Placental epithelial cell (primary cell): ENCODE results near the gene ZNF524. TPM values are rescaled to one million over a fixed set of nuclear protein-coding genes. Genes with fewer than 3 reads are reported as not detected.

Source experiments
- total RNA-seq: library from RNA; depleted of rRNA; stranded (reverse); fragments of >200 nt; gene quantifications from 2 replicates; pipeline ENCODE4 v1.2.3, GENCODE V29; 2012

The ZNF524 gene
- total RNA-seq = 7.5 and 14.1 TPM in 2 replicates

GRCh38 chr19:55599842-55600661 lies at the start of gene ZNF524:
Gene ZNF524 (plus strand): TSS chr19:55600288. CDS start chr19:55602113, 1,825 bp downstream.

DNA sequence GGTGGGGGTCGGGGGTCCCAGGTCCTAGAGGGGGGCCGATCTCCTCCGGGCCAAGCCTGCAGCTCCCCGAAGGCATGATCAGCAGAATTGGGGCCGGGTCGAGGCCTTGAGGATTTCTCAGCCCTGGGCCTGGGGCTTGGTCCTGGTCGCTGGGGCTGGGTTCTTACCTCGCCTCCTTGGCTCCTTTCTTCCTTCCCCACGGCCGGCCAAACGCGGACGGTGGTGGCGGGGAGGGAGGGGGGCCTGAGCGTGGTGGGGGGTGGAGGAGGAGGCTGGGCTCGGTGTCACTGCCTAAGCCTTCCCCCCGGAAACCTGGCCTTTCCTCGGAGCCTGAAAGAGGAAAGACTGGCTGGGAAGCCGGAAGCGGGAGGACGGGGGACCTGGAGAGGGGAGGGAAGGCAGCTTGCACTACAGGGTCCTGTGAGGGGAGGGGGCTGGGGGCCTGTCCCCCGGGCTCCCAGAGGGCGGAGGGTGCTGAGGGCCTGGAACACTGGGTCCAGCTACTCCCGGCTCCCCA lies 19.4 kb upstream of the ZNF524 start, which contains the start of gene ZNF579:
Gene ZNF579, minus strand, starts transcription at position 221 of the 517 bp plus-strand sequence. CDS start 1,209 bp downstream, outside the sequence.

DNA sequence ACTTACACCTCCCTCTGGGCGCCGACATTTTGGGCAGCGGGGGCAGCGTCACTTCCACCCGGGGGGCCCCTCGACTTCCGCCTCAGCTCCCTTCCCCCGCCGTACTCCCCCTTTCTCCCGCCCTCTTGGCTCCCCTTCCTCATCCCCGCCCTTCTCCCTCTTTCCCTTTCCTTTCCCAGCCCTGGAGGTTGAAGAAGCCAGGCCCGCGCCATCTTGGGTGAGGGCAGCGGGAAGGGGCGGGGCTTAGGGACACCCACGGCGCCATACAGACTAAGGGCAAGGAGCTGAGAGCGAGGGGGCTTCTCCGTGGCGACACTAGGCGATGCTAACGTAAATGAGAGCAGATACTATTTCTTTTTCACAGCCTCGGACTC lies 633 bp upstream of the ZNF524 start, which contains the start of gene FIZ1:
Gene FIZ1, minus strand, starts transcription at position 50 of the 374 bp plus-strand sequence. CDS start 1,652 bp downstream, outside the sequence.

DNA sequence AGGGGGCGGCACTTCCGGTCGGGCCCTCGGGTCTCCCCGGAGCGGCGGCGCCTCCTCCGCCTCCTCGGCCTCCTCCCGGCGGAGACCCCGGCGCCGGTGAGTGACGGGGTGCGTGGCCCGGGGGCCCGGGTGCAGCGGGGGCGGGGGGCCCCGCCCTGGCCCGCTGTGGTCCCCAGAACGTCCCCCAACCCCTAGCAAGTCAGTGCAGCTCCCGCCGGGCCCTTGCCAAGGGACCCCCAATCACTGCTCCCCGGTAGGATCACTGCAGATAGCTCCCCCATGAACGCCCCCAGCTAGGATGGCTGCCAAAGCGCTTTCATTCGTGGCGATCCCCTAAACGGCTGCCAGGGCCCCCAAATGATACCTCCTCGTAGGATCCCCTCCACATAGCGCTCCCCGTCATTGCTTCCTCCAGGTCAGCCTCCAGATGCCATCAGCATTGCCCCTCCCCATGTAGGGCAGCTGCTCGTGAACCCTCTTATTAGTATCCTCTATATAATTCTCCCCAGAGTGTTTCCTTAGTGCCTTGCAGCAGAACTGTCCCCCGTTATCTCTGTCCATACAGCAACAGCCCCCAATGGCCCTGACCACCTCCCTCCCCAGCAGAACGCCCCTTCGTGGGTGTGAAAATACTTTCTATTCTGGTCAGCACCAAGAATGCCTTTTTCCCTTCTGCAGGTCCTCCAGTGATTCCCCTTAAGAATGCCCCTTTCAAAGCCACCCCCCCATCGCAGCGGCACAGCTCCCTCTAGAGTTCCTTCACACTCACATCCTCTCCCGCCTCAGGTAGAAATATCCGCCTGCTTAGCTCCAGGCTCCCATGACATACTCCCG lies 5.8 kb downstream of the ZNF524 start, which contains the start of gene ZNF865:
Gene ZNF865, plus strand, starts transcription at position 11 of the 834 bp plus-strand sequence. CDS start 7,972 bp downstream, outside the sequence.

DNA sequence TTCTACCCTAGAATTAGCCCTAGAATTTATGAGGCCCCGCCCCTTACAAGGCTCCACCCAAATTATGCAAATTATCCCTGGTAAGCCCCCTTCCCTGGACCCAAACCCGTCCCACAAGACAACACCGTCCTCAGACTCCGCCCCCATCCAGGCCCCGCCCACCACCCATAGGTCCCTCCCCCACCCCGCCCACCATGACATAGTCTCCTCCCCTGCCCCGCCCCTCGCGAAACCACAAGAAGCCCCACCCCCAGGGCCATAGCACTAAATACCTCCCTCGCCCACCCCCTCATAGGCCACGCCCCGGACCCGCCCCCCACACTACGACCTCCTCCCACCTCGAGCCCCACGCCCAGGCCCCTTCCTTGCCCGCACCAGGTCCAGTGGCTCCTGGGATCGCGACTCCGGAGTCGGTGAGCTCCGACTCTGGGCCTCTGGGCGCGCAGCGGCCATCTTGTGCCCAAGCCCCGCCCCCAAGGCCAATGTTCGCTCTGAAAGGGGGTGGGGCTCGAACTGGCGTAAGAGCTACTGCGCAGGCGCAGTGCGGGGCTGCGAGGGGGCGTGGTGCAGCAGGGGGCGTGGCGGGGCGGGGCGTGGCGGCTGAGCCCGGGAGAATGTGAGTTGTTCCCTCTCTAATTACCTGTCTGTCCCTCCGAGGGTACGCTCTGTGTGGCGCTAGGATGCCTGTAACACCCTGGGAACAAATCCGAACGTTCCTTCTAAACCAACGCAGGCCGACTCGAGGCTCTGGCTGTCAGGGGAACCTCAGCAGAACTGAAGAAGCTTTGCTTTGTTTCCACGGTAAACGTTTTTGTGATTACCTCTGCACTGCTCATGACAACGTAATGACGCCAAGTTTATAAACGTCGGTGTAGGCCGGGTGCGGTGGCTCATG lies 24.3 kb downstream of the ZNF524 start, which contains the start of gene ZNF784:
Gene ZNF784, minus strand, starts transcription at position 458 of the 895 bp plus-strand sequence. Its CDS starts 5 bp downstream, at position 453.

DNA sequence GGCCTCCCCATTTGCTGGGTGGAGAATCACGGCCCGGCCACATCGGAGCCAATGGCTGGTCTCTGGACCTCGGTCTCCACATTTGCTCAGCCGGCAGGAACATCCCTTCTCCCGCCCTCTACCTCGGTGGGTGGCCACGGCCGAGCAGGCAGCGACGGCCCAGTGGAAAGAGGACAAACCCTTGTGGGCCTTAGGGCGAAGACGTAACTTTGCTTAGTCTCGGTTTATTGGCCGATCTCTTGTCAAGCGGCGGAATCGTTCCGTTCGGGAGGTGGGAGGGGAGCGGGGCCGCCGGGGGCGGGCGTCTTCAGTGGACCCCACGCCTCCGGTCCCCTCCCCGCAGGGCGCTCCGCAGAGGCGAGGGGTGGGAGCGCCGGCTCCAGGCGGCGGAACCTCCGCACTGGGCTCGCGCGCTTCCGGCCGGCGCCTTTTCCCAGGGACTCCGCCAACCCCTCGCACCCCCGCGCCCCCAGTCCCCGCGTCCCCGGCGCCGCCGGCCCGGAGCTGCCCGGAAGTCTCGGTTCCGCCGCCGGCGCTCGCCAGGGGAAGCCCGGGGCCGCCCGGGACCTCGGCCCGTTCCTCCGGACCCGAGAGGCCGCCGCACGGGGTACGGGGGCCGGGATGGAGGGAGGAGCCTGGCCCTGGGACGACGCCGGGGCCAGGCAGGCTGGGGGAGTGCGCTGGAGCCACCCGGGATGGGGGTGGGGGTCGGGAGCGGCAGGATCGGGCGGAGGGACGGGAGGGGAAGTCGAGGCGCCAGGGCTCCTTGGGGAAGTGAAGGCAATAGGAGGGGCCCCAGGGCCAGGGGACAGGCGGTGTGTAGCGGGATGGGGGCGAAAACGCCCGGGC lies 40.7 kb downstream of the ZNF524 start, which contains the start of gene ZNF580:
Gene ZNF580, plus strand, starts transcription at position 426 of the 849 bp plus-strand sequence. CDS start 1,507 bp downstream, outside the sequence.

DNA sequence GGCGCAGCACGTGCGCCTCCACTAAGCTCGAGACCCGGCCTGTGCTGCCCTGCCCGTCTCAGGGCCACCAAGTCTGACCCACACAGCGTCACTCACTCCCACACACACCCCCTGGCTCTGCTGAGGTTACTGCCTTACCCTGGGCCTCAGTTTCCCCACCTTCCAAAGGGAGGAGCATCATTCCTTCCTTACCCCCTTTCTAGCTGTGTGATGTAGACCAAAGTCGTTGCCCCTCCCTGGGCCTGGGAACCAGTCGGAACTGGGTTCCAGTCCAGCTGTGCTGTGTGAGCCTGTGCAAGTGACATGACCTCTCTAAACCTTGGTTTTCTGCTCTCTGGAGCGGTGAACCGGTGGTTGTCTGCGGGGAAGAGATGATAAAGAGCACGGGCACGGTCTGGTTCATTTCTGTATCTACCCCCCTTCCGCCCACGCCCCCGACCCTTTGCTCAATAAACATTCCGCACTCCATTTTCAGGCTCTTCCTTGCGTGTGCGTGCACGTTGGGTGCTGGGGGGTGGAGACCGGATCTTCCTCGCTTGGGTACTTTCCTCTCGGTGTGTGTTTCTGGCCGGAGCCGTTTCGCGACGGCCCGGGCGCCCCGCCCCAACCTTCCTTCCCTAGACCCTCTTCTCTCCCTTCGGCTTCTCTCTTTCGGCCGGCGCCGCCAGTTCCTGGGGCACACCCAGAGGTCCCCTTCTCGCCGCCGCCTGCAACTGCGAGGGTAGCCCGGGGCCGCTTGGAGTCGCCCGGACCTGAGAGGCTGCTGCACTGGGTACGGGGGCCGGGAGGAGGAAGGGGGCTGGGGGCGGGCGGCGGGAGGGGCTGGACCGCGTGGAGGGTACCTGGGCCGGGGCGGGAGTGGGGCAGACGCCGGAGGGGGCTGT lies 43.2 kb downstream of the ZNF524 start, which contains the start of gene ZNF581:
Gene ZNF581, plus strand, starts transcription at position 647 of the 884 bp plus-strand sequence. CDS start 923 bp downstream, outside the sequence.

DNA sequence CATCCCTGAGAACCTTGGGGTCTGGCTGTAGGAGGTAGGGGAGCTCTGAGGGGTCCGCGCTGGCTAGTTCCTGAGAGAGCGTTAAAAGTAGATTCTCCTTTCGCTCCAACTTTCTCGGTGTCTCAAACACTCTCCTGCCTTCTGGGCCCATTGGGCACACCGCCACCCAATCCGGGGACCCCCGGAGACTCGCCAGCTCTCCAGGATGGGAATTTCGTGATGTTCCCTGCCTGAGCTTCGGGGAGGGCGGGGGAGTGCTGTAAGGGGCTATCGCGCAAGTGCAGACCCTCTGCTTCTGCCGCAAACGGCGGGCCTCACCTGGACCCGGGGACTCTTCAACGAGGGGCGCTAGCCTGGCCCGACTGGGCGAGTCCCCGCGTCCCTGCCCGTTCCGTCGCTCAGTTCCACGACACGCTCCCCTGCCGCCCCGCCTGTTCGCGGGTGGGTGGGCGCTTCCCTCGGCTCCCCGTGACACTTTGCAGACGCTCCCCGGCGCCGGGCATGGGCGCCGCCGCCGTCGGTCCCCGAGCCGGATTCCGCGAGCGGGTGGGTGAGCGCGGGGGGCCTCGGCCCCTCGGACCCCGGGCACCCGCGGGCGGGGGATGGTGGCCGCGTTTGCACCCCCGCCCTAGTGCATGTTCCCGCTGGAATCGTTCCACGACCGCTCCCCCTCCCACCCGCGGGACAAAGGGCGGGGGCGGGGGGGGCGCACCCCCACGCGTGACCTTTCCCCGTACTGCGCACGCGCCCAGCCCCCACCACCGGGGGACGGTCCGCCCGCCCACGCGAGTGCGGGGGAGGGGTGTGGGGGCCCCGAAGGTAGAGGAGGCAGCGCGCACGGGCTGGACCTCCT lies 47.9 kb downstream of the ZNF524 start, which contains the start of gene CCDC106:
Gene CCDC106, plus strand, starts transcription at position 481 of the 853 bp plus-strand sequence. CDS start 835 bp downstream, outside the sequence.

Other genes starting within 250 kb of the ZNF524 start
- 0.11 and 0.79 TPM in 2 replicates for gene COX6B2, start 245.6 kb upstream of the ZNF524 start, total RNA-seq
- 0.39 TPM in 1 of 2 replicates, not detected in the other for gene GARIN5B, start 237.0 kb upstream of the ZNF524 start, total RNA-seq
- gene IL11, start 229.8 kb upstream of the ZNF524 start, total RNA-seq = 5.1 and 7.7 TPM in 2 replicates
- 2.0 TPM in 1 of 2 replicates, not detected in the other for gene TMEM190, start 223.5 kb upstream of the ZNF524 start, total RNA-seq
- gene TMEM238, start 216.0 kb upstream of the ZNF524 start, total RNA-seq = 0.39 and 3.7 TPM in 2 replicates
- 362 and 492 TPM in 2 replicates for gene RPL28, start 214.4 kb upstream of the ZNF524 start, total RNA-seq
- 30.2 and 81.9 TPM in 2 replicates for gene UBE2S, start 192.5 kb upstream of the ZNF524 start, total RNA-seq
- gene SHISA7, start 157.0 kb upstream of the ZNF524 start, total RNA-seq = not detected in 2 replicates
- gene ISOC2, start 138.6 kb upstream of the ZNF524 start, total RNA-seq = 63.6 and 80.4 TPM in 2 replicates
- gene C19orf85, start 135.5 kb upstream of the ZNF524 start, total RNA-seq = not detected in 2 replicates
- 2.0 and 2.8 TPM in 2 replicates for gene ZNF628, start 123.7 kb upstream of the ZNF524 start, total RNA-seq
- 7.7 and 10.6 TPM in 2 replicates for gene NAT14, start 115.1 kb upstream of the ZNF524 start, total RNA-seq
- 0.22 and 1.2 TPM in 2 replicates for gene SSC5D, start 111.9 kb upstream of the ZNF524 start, total RNA-seq
- gene SBK2, start 63.2 kb upstream of the ZNF524 start, total RNA-seq = not detected in 2 replicates
- gene SBK3, start 54.7 kb upstream of the ZNF524 start, total RNA-seq = not detected in 2 replicates
- 7.1 and 7.6 TPM in 2 replicates for gene ZNF579, start 19.4 kb upstream of the ZNF524 start, total RNA-seq
- 5.1 and 8.9 TPM in 2 replicates for gene FIZ1, start 771 bp upstream of the ZNF524 start, total RNA-seq
- 1.8 and 2.0 TPM in 2 replicates for gene ZNF865, start 5.4 kb downstream of the ZNF524 start, total RNA-seq
- 7.5 and 11.0 TPM in 2 replicates for gene ZNF784, start 24.3 kb downstream of the ZNF524 start, total RNA-seq
- gene ZNF580, start 40.7 kb downstream of the ZNF524 start, total RNA-seq = 8.1 and 10.2 TPM in 2 replicates
- gene ZNF581, start 43.4 kb downstream of the ZNF524 start, total RNA-seq = 33.3 and 57.3 TPM in 2 replicates
- 2.8 and 7.5 TPM in 2 replicates for gene CCDC106, start 47.9 kb downstream of the ZNF524 start, total RNA-seq
- 70.3 and 84.4 TPM in 2 replicates for gene U2AF2, start 54.7 kb downstream of the ZNF524 start, total RNA-seq
- gene EPN1, start 74.9 kb downstream of the ZNF524 start, total RNA-seq = 14.5 and 98.1 TPM in 2 replicates
- not detected in 2 replicates for gene NLRP9, start 138.1 kb downstream of the ZNF524 start, total RNA-seq
- not detected in 2 replicates for gene RFPL4A, start 158.8 kb downstream of the ZNF524 start, total RNA-seq
- gene RFPL4AL1, start 168.8 kb downstream of the ZNF524 start, total RNA-seq = not detected in 2 replicates
- not detected in 2 replicates for gene NLRP11, start 231.7 kb downstream of the ZNF524 start, total RNA-seq
- not detected in 2 replicates for gene NLRP4, start 236.3 kb downstream of the ZNF524 start, total RNA-seq